Measurements from ENCODE around the gene NTM.

- no peak for TF ChIP-seq CTCF (IDR thresholded peaks at IDR 0.05; ENCODE audit: low read depth, low read length)
- TF ChIP-seq EZH2phosphoT487 (IDR thresholded peaks at IDR 0.05; ENCODE audit: low read depth): no peak
Measured at GRCh38 chr11:131695889-131696429, 325.5 kb downstream of the NTM start.

All from OCI-LY3 (cell line).